ENCODE measurements around the gene SLC36A1.

DNA sequence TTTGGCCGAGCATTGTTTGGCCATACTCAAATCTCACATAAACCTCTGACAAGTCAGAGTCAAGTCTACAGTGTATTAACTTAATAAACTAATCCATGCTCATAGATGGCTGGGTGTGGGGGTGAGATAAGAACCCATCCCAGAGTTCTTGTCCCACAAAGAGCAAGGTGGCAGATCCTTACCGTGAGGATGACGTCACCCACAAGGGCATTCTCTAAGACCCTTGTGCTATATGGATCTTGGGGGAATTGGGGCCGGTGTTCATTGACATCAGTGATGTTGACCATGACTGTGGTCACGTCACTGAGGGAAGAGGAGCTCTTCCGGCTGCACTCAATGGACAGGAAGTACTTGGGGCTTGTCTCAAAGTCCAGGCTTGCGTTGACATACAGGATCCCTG, 81.6 kb downstream of the SLC36A1 start:
- TF ChIP-seq, protein P1, sequence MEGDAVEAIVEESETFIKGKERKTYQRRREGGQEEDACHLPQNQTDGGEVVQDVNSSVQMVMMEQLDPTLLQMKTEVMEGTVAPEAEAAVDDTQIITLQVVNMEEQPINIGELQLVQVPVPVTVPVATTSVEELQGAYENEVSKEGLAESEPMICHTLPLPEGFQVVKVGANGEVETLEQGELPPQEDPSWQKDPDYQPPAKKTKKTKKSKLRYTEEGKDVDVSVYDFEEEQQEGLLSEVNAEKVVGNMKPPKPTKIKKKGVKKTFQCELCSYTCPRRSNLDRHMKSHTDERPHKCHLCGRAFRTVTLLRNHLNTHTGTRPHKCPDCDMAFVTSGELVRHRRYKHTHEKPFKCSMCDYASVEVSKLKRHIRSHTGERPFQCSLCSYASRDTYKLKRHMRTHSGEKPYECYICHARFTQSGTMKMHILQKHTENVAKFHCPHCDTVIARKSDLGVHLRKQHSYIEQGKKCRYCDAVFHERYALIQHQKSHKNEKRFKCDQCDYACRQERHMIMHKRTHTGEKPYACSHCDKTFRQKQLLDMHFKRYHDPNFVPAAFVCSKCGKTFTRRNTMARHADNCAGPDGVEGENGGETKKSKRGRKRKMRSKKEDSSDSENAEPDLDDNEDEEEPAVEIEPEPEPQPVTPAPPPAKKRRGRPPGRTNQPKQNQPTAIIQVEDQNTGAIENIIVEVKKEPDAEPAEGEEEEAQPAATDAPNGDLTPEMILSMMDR (IDR thresholded peaks at IDR 0.05), result no peak
- no peak for TF ChIP-seq POLR2A (IDR thresholded peaks at IDR 0.05)

All from heart left ventricle (tissue), 13 donors.